IPS-NIHi11 (cell line): Measurements from ENCODE around the gene ATP5MG.
"Not testable (repeated sequence)": the region's sequence is repeated elsewhere in the genome, so short reads cannot be mapped to it uniquely, and the experiment has no call there.

Experiments
- DNase-seq: peaks from one replicate; pipeline ENCODE4 v3.0.0; 2012; ENCODE audit warnings: mixed read lengths, low spot score

Gene ATP5MG

GRCh38 chr11:118401151-118401879, at the start of gene ATP5MG:
Gene ATP5MG, plus strand, starts transcription at chr11:118401606. Its CDS starts 60 bp downstream, at chr11:118401666.
- peak; percentile 90 for DNase-seq

- DNase-seq: no peak
These were observed 48.2 kb upstream of the ATP5MG start for GRCh38 chr11:118353084-118353710.

- no peak for DNase-seq
These were observed 43.3 kb upstream of the ATP5MG start for GRCh38 chr11:118358071-118358470.

GRCh38 chr11:118359295-118359958, 42.0 kb upstream of the ATP5MG start, which contains the start of gene UBE4A:
Gene UBE4A, plus strand, starts transcription at chr11:118359600. Its CDS starts 5,481 bp downstream, at chr11:118365081.
- DNase-seq: peak; percentile 92

- no peak for DNase-seq
These were observed 36.3 kb upstream of the ATP5MG start for GRCh38 chr11:118364956-118365615.

GRCh38 chr11:118366287-118366686, 35.1 kb upstream of the ATP5MG start:
- no peak for DNase-seq

- peak; percentile 8 for DNase-seq
These were observed 30.6 kb upstream of the ATP5MG start for GRCh38 chr11:118370774-118371173.

- DNase-seq: no peak
These were observed 28.1 kb upstream of the ATP5MG start for GRCh38 chr11:118373263-118373662.

- no peak for DNase-seq
These were observed 27.5 kb upstream of the ATP5MG start for GRCh38 chr11:118373871-118374270.

GRCh38 chr11:118374729-118375128, 26.7 kb upstream of the ATP5MG start:
- no peak for DNase-seq

GRCh38 chr11:118375978-118376377, 25.4 kb upstream of the ATP5MG start:
- no peak for DNase-seq

GRCh38 chr11:118379497-118379896, 21.9 kb upstream of the ATP5MG start:
- DNase-seq: no peak

- DNase-seq: no peak
These were observed 20.8 kb upstream of the ATP5MG start for GRCh38 chr11:118380571-118380970.

GRCh38 chr11:118382954-118383353, 18.5 kb upstream of the ATP5MG start:
- DNase-seq: no peak

GRCh38 chr11:118383657-118384056, 17.7 kb upstream of the ATP5MG start:
- no peak for DNase-seq

GRCh38 chr11:118396097-118396501, 5.3 kb upstream of the ATP5MG start:
- no peak for DNase-seq

- no peak for DNase-seq
These were observed 4.0 kb upstream of the ATP5MG start for GRCh38 chr11:118397448-118397847.

GRCh38 chr11:118398791-118399559, 2.4 kb upstream of the ATP5MG start:
- DNase-seq: no peak

- no peak for DNase-seq
These were observed 629 bp downstream of the ATP5MG start for GRCh38 chr11:118401880-118402590.

GRCh38 chr11:118402594-118402993, 1.2 kb downstream of the ATP5MG start:
- not testable (repeated sequence) for DNase-seq

GRCh38 chr11:118406599-118407166, 5.3 kb downstream of the ATP5MG start:
- no peak for DNase-seq
